ENCODE data around the gene KLHL33.

- no peak for TF ChIP-seq POLR2A (IDR thresholded peaks at IDR 0.05)
- no peak for TF ChIP-seq CTCF (IDR thresholded peaks at IDR 0.05)
- no peak for TF ChIP-seq POLR2AphosphoS5 (IDR thresholded peaks at IDR 0.05)
Measured at GRCh38 chr14:20413744-20414082, 22.3 kb downstream of the KLHL33 start.
